H7 (cell line): Measurements from ENCODE around the gene ACTRT3. TPM values are rescaled to one million over a fixed set of nuclear protein-coding genes. Genes with fewer than 3 reads are reported as not detected.

Source experiments
- DNase-seq: peaks from one replicate; pipeline ENCODE4 v3.0.0; 2012
- H3K27me3 ChIP-seq: 2 replicates; pipeline ENCODE4 v1.6.0; 2011; ENCODE audit warnings: mild to moderate bottlenecking, low read length; ENCODE audit not compliant: control insufficient read depth, insufficient read depth
- H3K36me3 ChIP-seq: replicated peaks from 2 replicates; pipeline ENCODE4 v1.5.1; 2011; ENCODE audit warnings: low read length; ENCODE audit not compliant: control insufficient read depth, insufficient read depth
- H3K4me3 ChIP-seq: 2 replicates; pipeline ENCODE4 v1.5.1; 2011; ENCODE audit warnings: low read depth, mild to moderate bottlenecking, control low read depth, low read length, moderate library complexity; ENCODE audit not compliant: insufficient read depth
- total RNA-seq: library from RNA; depleted of rRNA; stranded (reverse); fragments of >200 nt; shearing (Covaris generic); gene quantifications from 2 replicates; pipeline ENCODE4 v1.2.3, GENCODE V29; 2014; rRNA removed

The ACTRT3 gene
- 3.2 and 3.3 TPM in 2 replicates for total RNA-seq

- DNase-seq, result peak; percentile 89
- Histone ChIP-seq H3K27me3 (no peaks in the 10 kb centered on the region), H3K4me3 (peak within 1 kb of the TSS; percentile 38), H3K36me3 (no peaks in the 10 kb centered on the region)
These were observed at the start of gene ACTRT3 for GRCh38 chr3:169769287-169770181. TSS of gene ACTRT3 (minus strand) at chr3:169769561. CDS start at chr3:169769520, 41 bp downstream.

GRCh38 chr3:169818316-169818715 is 49.0 kb upstream of the ACTRT3 start:
- peaks cover 2% of the 10 kb centered on the region for H3K27me3 ChIP-seq
- no peak overlapping the region for H3K4me3 ChIP-seq
- no peak for DNase-seq
- H3K36me3 ChIP-seq, result no peaks in the 10 kb centered on the region

- no peak for DNase-seq
- Histone ChIP-seq H3K36me3 (no peaks in the 10 kb centered on the region), H3K4me3 (no peak overlapping the region), H3K27me3 (peaks cover 2% of the 10 kb centered on the region)
These were observed 46.3 kb upstream of the ACTRT3 start for GRCh38 chr3:169815590-169816150.

DNA sequence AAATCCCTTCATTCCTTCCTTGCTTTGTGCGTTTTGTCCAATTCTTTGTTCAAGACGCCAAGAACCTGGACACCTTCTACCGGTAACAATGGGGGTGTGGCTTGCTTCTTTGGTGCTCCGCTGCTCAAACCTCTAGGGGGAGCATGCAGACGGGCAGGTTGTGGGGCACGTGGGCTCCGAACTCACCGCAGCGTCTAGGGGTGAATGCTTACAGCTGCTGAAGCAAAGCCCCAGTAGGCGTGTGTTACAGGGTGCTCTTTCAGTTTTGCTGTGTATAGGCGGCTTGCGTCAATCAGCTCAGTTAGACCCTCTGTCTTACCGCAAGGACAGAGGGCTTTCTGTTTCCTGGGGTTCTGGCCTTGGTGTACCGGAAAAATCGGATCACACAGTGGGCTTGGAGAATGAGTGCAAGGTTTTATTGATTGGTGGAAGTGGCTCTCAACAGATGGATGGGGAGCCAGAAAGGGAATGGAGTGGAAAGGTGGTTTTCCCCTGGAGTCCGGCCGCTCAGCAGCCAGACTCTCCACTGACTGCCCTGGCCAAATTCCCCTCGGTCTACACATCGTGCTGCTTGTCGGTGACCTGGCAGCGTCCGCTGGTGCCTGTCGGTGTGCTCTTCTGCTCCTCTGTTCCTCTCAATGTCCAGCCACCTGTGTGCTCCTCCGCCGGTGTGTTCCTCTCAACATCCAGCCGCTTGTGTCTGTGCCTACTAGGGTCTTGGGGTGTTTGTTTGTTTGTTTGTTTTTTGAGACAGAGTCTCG is 44.6 kb upstream of the ACTRT3 start:
- Histone ChIP-seq H3K36me3 (no peaks in the 10 kb centered on the region), H3K27me3 (peaks cover 2% of the 10 kb centered on the region), H3K4me3 (no peak overlapping the region)
- DNase-seq, result no peak

- Histone ChIP-seq H3K27me3 (peaks cover 2% of the 10 kb centered on the region), H3K4me3 (peak overlapping the region; percentile 68; the same call in 1 of the 2 replicates), H3K36me3 (no peaks in the 10 kb centered on the region)
- DNase-seq, result no peak
These were observed 43.9 kb upstream of the ACTRT3 start for GRCh38 chr3:169813278-169813677.

GRCh38 chr3:169812332-169813235 is 43.2 kb upstream of the ACTRT3 start, which contains the start of the genes LRRC34 and LRRIQ4:
TSS of gene LRRC34 (minus strand) at chr3:169812904. CDS start at chr3:169812548, 356 bp downstream.
TSS of gene LRRIQ4 (plus strand) at chr3:169812870. CDS start at chr3:169821922, 9,052 bp downstream.
- peak; percentile 80 for DNase-seq
- H3K36me3 ChIP-seq, result no peaks in the 10 kb centered on the region

DNA sequence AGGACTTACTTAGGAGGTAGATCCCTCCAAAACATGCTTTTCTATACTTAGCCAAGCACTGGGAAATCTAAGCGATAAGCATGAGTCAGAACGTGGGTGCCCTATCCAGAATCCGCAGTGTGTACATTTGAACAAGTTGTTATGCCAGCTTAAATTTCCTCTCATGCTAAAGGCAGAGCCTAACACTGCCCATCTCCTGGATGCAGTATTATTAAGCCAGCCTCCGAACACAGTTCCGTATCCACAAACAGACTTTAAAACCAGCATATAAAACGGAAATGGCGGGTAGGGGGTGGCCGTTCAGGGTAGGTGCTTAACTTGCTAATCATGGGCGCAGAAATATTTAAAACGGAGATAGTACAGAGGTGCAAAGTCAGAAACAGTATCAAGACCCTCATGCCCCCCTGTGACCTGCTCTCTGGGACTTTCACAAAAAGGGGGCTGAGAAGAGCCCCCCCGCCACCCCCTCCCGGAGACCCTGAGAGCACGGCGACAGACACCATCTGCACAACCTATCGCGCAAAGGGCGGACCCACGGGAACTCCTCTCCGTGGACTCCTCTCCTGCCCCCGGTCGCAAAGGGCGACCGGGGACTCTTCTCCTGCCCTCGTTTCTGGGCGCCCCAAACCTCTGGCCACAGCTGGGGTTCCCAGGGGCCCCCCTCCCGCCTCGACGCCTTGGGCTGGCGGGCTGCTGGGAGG is 42.4 kb upstream of the ACTRT3 start:
- H3K4me3 ChIP-seq, result peak overlapping the region; percentile 68
- H3K27me3 ChIP-seq, result peaks cover 2% of the 10 kb centered on the region
- DNase-seq, result no peak
- no peaks in the 10 kb centered on the region for H3K36me3 ChIP-seq

More at GRCh38 chr3:169812332-169813235, 43.2 kb upstream of the ACTRT3 start, which contains the start of the genes LRRC34 and LRRIQ4:
- peak within 1 kb of the TSS; percentile 68 for H3K4me3 ChIP-seq
- H3K27me3 ChIP-seq, result peaks cover 2% of the 10 kb centered on the region

- DNase-seq, result no peak
- peaks cover 2% of the 10 kb centered on the region for H3K27me3 ChIP-seq
- H3K4me3 ChIP-seq, result no peak overlapping the region
- no peaks in the 10 kb centered on the region for H3K36me3 ChIP-seq
These were observed 40.0 kb upstream of the ACTRT3 start for GRCh38 chr3:169809230-169809795.

- DNase-seq, result no peak
- Histone ChIP-seq H3K36me3 (0 out of 2 replicates have a peak, but pooled peaks cover 1% of the 10 kb centered on the region), H3K27me3 (no peaks in the 10 kb centered on the region), H3K4me3 (no peak overlapping the region)
These were observed 35.3 kb upstream of the ACTRT3 start for GRCh38 chr3:169804681-169805080.

DNA sequence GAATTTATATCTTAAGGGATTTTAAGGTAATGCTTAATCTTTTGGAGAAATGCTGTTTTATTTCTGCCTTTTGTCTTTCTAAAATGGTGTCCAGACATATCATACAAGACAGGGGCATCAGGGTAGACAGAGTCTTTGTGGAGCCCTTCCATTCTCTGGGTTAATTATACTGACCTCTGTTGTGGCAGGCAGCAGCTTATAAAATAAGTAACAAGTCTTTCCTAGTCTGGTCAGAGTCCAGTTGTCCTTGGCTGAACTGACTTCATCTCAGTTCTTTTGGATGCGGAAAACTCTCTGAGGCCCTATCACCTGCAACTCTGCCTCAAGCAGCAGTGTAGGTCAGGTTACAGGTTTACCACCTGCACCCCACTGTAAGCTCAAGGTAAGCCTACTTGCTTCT is 23.0 kb upstream of the ACTRT3 start:
- H3K4me3 ChIP-seq, result no peak overlapping the region
- H3K36me3 ChIP-seq, result no peaks in the 10 kb centered on the region; the same call in 1 of the 2 replicates
- no peak for DNase-seq
- H3K27me3 ChIP-seq, result no peaks in the 10 kb centered on the region

DNA sequence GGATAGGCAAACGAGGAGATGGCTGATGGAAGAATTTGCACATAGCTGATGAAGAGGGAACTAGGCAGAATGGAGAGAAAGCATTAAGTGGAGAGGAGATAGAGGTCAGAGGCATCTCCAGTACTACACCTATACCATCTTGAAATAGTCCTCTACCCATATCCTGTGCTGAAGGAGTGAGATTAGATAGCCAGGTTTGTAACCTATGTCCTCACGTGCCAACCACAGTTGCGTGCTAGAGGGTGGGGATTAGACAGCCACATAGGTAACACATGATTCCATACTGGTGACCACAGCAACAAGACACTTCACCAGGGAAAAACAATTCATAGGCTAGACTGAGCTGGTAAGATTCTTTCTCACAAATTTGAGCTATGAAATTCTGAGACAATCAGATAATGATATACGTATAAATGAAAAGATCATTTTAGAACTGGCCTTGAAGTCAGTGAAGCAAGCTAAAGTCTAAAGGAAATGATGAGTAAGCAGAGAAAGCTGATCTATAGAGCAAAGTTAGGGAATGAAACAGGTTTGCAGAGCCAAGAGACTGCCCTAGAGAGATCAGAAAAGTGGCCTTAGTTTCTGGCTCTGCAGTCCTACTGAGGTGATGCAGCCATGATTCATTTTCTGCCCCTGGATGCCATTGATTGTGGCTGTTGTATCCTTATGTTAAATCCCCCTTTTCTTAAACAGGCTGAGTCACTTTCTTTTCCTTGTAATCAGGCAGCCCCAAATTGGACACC is 21.5 kb upstream of the ACTRT3 start:
- H3K36me3 ChIP-seq, result peaks cover 4% of the 10 kb centered on the region; the same call in 1 of the 2 replicates
- DNase-seq, result no peak

DNA sequence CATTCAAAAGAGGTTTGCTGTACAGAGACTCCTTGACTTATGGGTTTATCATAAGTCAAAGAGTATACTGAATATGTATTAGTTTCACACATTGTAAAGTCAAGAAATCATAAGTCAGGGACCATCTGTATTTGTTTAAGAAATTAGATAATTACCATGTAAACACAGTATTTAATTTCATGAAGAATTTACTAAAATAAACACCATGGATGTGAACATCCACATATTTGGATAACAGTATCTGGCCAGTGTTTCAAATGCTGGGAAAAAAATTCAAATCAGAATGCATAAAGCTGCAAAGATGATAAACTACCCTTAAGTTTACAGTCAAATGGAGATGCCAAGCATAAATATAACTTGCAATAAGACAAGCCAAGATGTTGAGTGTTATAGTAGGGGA is 20.9 kb upstream of the ACTRT3 start:
- no peak overlapping the region for H3K4me3 ChIP-seq
- peaks cover 7% of the 10 kb centered on the region for H3K36me3 ChIP-seq
- H3K27me3 ChIP-seq, result no peaks in the 10 kb centered on the region
- no peak for DNase-seq

More for the DNA sequence above, 21.5 kb upstream of the ACTRT3 start:
- no peaks in the 10 kb centered on the region for H3K27me3 ChIP-seq
- H3K4me3 ChIP-seq, result no peak overlapping the region
